GM12878 (cell line): Measurements from ENCODE around the gene CD200R1. TPM values are rescaled to one million over a fixed set of nuclear protein-coding genes. Genes with fewer than 3 reads are reported as not detected.

Experiments used
- ATAC-seq: fragments of 200-7000 bp; cut with Tn5 transposase; 3 replicates; pipeline ENCODE4 v1.9.1; 2020; ENCODE audit warnings: mild to moderate bottlenecking, moderate library complexity
- BruUV-seq: library from RNA; stranded (reverse); fragments of 400-500 nt; replicated peaks from 2 replicates; lab custom pipeline; 2021; lab: Mats Ljungman, UMichigan
- CTCF ChIA-PET: fragments of 300-600 bp; sonication (Branson Sonifier 250); formaldehyde crosslinking; extraction: SDS; loops from one replicate; lab custom pipeline; 2021; ENCODE audit warnings: inconsistent platforms; lab: Yijun Ruan, JAX
- POLR2A ChIA-PET: fragments of 350-600 bp; formaldehyde crosslinking; extraction: SDS; loops from one replicate; lab custom pipeline; 2021; ENCODE audit warnings: inconsistent platforms; lab: Charles Lee
- RAD21 ChIA-PET: fragments of 300-600 bp; sonication (Branson Sonifier 250); formaldehyde crosslinking; loops from one replicate; lab custom pipeline; 2023; ENCODE audit warnings: antibody characterized with exemption; ENCODE audit not compliant: unreplicated experiment; lab: Charles Lee
- SMC1A ChIA-PET: fragments of 300-600 bp; sonication (Branson Sonifier 250); formaldehyde crosslinking; loops from one replicate; lab custom pipeline; 2023; ENCODE audit not compliant: unreplicated experiment, uncharacterized antibody; lab: Charles Lee
- DNase-seq: peaks from one replicate; pipeline ENCODE4 v3.0.0-alpha.2; 2011; ENCODE audit warnings: low read depth, low spot score
- FAIRE-seq: peaks from 3 replicates; lab custom pipeline; 2011; peaks lifted over from hg19 to GRCh38; lab: Jason Lieb, UNC
- H2AFZ ChIP-seq: 2 replicates; pipeline ENCODE4 v1.6.0; 2011; ENCODE audit warnings: low read depth, low read length, control low read depth; ENCODE audit not compliant: control insufficient read depth
- H3K27ac ChIP-seq: 2 replicates; pipeline ENCODE4 v1.5.1; 2011; ENCODE audit warnings: control low read depth; ENCODE audit not compliant: control insufficient read depth, insufficient read depth
- H3K27me3 ChIP-seq, 2 experiments: replicated peaks in 1 of 2; 2 replicates each; pipeline versions ENCODE4 v1.6.0 to v1.6.1; 2011; ENCODE audit warnings: low read length in 1 of 2; ENCODE audit not compliant: control insufficient read depth in 2 of 2, insufficient read depth in 2 of 2
- H3K36me3 ChIP-seq, 2 experiments: 2 replicates each; pipeline ENCODE4 v1.5.1; 2011; ENCODE audit warnings: low read length in 1 of 2; ENCODE audit not compliant: control insufficient read depth in 2 of 2, insufficient read depth in 2 of 2
- H3K4me1 ChIP-seq: 2 replicates; pipeline ENCODE4 v1.6.1; 2011; ENCODE audit warnings: mild to moderate bottlenecking, low read length, moderate library complexity, mixed read lengths; ENCODE audit not compliant: control insufficient read depth, insufficient read depth
- H3K4me2 ChIP-seq: 2 replicates; pipeline ENCODE4 v1.6.0; 2011; ENCODE audit warnings: control low read depth; ENCODE audit not compliant: control insufficient read depth, insufficient read depth
- H3K4me3 ChIP-seq: fragments of 200-600 bp; sonication (generic); 2 replicates; pipeline ENCODE4 v1.5.1; 2016
- H3K79me2 ChIP-seq: 2 replicates; pipeline ENCODE4 v1.6.0; 2011; ENCODE audit warnings: low read length; ENCODE audit not compliant: control insufficient read depth, insufficient read depth
- H3K9ac ChIP-seq: 2 replicates; pipeline ENCODE4 v1.8.0; 2011; ENCODE audit warnings: low read length, control low read depth, mixed read lengths; ENCODE audit not compliant: control insufficient read depth, insufficient read depth
- H3K9me3 ChIP-seq: replicated peaks from 3 replicates; pipeline ENCODE4 v1.5.1; 2011; ENCODE audit warnings: mild to moderate bottlenecking, low read length; ENCODE audit not compliant: control insufficient read depth, insufficient read depth
- H4K20me1 ChIP-seq: 2 replicates; pipeline ENCODE4 v1.6.0; 2011; ENCODE audit not compliant: control insufficient read depth, insufficient read depth
- BRCA1 ChIP-seq: IDR thresholded peaks from 2 replicates; pipeline ENCODE4 v1.6.1; 2011; ENCODE audit warnings: low read depth, low read length, improper control_type of control experiment
- CREB1 ChIP-seq: IDR thresholded peaks from 2 replicates; pipeline ENCODE4 v1.6.1; 2012; ENCODE audit warnings: low read depth, mild to moderate bottlenecking, inconsistent platforms
- ESRRA ChIP-seq: IDR thresholded peaks from 2 replicates; pipeline ENCODE4 v1.6.1; 2012; ENCODE audit warnings: mild to moderate bottlenecking, low read length, improper control_type of control experiment
- EZH2 ChIP-seq: IDR thresholded peaks from 2 replicates; pipeline ENCODE4 v1.6.1; 2012; ENCODE audit warnings: low read depth, mild to moderate bottlenecking, control low read depth, inconsistent platforms, low read length, borderline replicate concordance; ENCODE audit not compliant: control insufficient read depth
- IRF5 ChIP-seq: fragments of 450-650 bp; IDR thresholded peaks from 2 replicates; pipeline ENCODE4 v1.6.1; 2017; ENCODE audit warnings: borderline replicate concordance
- NR2C1 ChIP-seq: fragments of 450-650 bp; IDR thresholded peaks from 2 replicates; pipeline ENCODE4 v1.6.1; 2017; ENCODE audit warnings: antibody characterized with exemption, mild to moderate bottlenecking, moderate library complexity
- NRF1 ChIP-seq: conservative IDR thresholded peaks from 2 replicates; pipeline ENCODE4 v1.6.1; 2011; ENCODE audit warnings: mild to moderate bottlenecking, low read depth, low read length, improper control_type of control experiment
- PML ChIP-seq: IDR thresholded peaks from 2 replicates; pipeline ENCODE4 v1.6.1; 2012; ENCODE audit warnings: low read length, inconsistent platforms
- POLR2AphosphoS5 ChIP-seq: IDR thresholded peaks from 2 replicates; pipeline ENCODE4 v1.6.1; 2011; ENCODE audit warnings: mild to moderate bottlenecking, low read length, inconsistent platforms
- RELA ChIP-seq: fragments of 450-650 bp; IDR thresholded peaks from 2 replicates; pipeline ENCODE4 v1.8.0; 2014; ENCODE audit warnings: borderline replicate concordance; ENCODE audit not compliant: partially characterized antibody
- SUPT20H ChIP-seq: IDR thresholded peaks from 2 replicates; pipeline ENCODE4 v1.6.1; 2011; ENCODE audit warnings: low read depth, mild to moderate bottlenecking, low read length, moderate library complexity, borderline replicate concordance; ENCODE audit not compliant: control insufficient read depth
- TAF1 ChIP-seq: IDR thresholded peaks from 2 replicates; pipeline ENCODE4 v1.6.1; 2011; ENCODE audit warnings: mild to moderate bottlenecking, low read depth, low read length, borderline replicate concordance
- TCF7 ChIP-seq: IDR thresholded peaks from 2 replicates; pipeline ENCODE4 v1.6.1; 2014; ENCODE audit warnings: antibody characterized with exemption, borderline replicate concordance
- YBX1 ChIP-seq: fragments of 450-650 bp; IDR thresholded peaks from 2 replicates; pipeline ENCODE4 v1.6.1; 2016; ENCODE audit warnings: antibody characterized with exemption
- ZNF207 ChIP-seq: fragments of 450-650 bp; IDR thresholded peaks from 2 replicates; pipeline ENCODE4 v1.6.1; 2014; ENCODE audit warnings: antibody characterized with exemption, mild to moderate bottlenecking, borderline replicate concordance
- ZNF24 ChIP-seq: fragments of 450-650 bp; IDR thresholded peaks from 2 replicates; pipeline ENCODE4 v1.6.1; 2017; ENCODE audit warnings: antibody characterized with exemption, mild to moderate bottlenecking
- ZNF274 ChIP-seq: IDR thresholded peaks from one replicate; pipeline ENCODE4 v1.8.0; 2011; ENCODE audit not compliant: insufficient read length, insufficient read depth
- ZNF384 ChIP-seq: IDR thresholded peaks from 2 replicates; pipeline ENCODE4 v1.6.1; 2012; ENCODE audit warnings: low read depth, mild to moderate bottlenecking, low read length, improper control_type of control experiment, borderline replicate concordance
- ZZZ3 ChIP-seq: IDR thresholded peaks from 2 replicates; pipeline ENCODE4 v1.6.1; 2011; ENCODE audit warnings: low read depth; ENCODE audit not compliant: control insufficient read depth, insufficient read length
- WGBS: methylation state at CpG from one replicate; pipeline ENCODE4 v1.1.6; 2016; ENCODE audit warnings: low lambda C conversion rate; ENCODE audit not compliant: insufficient replicate concordance, insufficient coverage; ENCODE audit errors: missing lambda C conversion rate; 5-methylcytosine and 5-hydroxymethylcytosine counted together
- in situ Hi-C: fragments of 300-500 bp; cut with MboI; formaldehyde crosslinking; loops from 9 replicates; pipeline ENCODE4 v1.14.3; 2018; ENCODE audit warnings: mixed read lengths
- intact Hi-C: fragments of 100-400 bp; cut with micrococcal nuclease; formaldehyde crosslinking; loops from one replicate; pipeline ENCODE4 v1.14.2; 2022; ENCODE audit not compliant: unreplicated experiment
- polyA plus RNA-seq, 11 experiments: library from polyadenylated mRNA; depleted of rRNA in 4 of 11; unstranded in 6 of 11; stranded (reverse) in 5 of 11; fragments of >200 nt; fragmentation: Nextera tagmentation in 4 of 11; fragmentation: Illumina TruSeq in 1 of 11; extraction: Ambion mirVana in 4 of 11; extraction: Trizol in 1 of 11; gene quantifications; 1 replicate in 1 of 11; 2 replicates in 10 of 11; pipeline versions ENCODE4 v1.2.1 to v1.2.3, GENCODE V29; 2011 to 2016; ENCODE audit warnings: inconsistent platforms in 2 of 11, missing spikeins in 2 of 11, low read depth in 1 of 11
- total RNA-seq, 4 experiments: library from RNA; depleted of rRNA in 3 of 4; stranded (reverse); fragments of >200 nt in 3 of 4; fragmentation: Illumina TruSeq in 1 of 4; extraction: Trizol in 1 of 4; gene quantifications; 2 replicates each; pipeline versions ENCODE4 v1.2.1 to v1.2.3, GENCODE V29; 2013 to 2021
- TF ChIP-seq, protein P1 (sequence below): fragments of 450-650 bp; IDR thresholded peaks from 2 replicates; pipeline ENCODE4 v1.6.1; 2018; ENCODE audit warnings: mild to moderate bottlenecking, low read depth, moderate library complexity; ENCODE audit not compliant: partially characterized antibody

CD200R1 gene
- total and polyA plus RNA-seq, 10 of the 15 experiments (the other 5 are each of a cell fraction or from before 2014, with no cell fraction given): 0.15 to 1.1 (median 0.88) TPM

DNA sequence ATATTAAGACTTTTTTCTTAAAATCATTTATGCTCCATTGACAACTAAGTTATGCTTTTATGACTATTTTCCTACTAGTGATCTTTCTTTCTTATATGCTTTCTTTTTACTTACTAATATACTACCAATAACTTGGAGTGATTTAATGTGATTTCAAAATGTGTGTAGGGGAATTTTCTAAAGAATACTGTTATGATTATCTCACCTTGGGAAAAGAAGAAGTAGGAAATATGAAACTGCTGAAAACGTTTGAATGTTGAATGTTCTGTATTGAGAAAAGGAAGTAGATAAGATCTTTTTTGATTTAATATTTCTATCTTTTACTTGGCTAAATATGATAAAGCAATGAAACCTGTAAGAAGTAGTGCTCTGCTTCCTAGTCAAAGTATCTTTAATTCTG, 7.8 kb upstream of the CD200R1 start (continued):
- no peak for TF ChIP-seq NRF1
- no peak for TF ChIP-seq ZNF274
- TF ChIP-seq PML: no peak
- TF ChIP-seq TCF7: no peak
- TF ChIP-seq CREB1: no peak
- TF ChIP-seq EZH2: no peak
- no peak for TF ChIP-seq IRF5

DNA sequence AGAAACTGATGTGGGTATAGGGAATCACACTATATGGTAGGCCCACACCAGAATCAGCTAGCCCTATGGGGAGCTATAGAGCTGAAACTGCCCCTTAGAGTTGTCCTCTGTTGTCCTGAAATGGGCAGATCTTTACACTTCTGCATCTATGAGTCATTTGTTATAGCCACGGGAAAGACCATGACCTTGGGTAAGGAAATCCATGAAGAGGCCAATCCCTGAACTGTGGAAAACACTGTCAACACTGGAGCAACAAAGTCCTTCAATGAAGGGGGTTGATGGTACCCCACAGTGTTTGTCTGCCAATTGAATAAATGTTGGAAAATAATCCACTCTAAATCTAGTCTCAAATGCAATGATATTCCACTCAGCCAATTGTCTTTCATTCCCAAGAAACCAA, 5.2 kb upstream of the CD200R1 start:
- 0% methylated on average over 1 of the region's 1 CpG for WGBS

More for the DNA sequence above, 5.2 kb upstream of the CD200R1 start:
- BruUV-seq: no TSS peak
- no peaks in the 10 kb centered on the region for H3K27me3 ChIP-seq
- no peaks in the 10 kb centered on the region for H3K9me3 ChIP-seq
- no peak overlapping the region for H3K27ac ChIP-seq
- no peak for ATAC-seq
- CTCF ChIA-PET: interaction anchor here (0.6 to 5.6 kb wide), 26 partner anchors 11 to 843 kb away, joined by 3 to 165 read pairs (median 5); partner anchors contain the start of genes GTPBP8 and SLC9C1
- in situ Hi-C loops: no loop called here
- DNase-seq: no peak
- SMC1A ChIA-PET: interaction anchor here (0.6 to 7.8 kb wide), 21 partner anchors 10 to 840 kb away, joined by 3 to 174 read pairs (median 5); partner anchors contain the start of genes GTPBP8 and SLC9C1
- H4K20me1 ChIP-seq: no peaks in the 10 kb centered on the region
- H3K9ac ChIP-seq: no peak overlapping the region
- FAIRE-seq: no peak
- H2AFZ ChIP-seq: no peak overlapping the region
- no peak for TF ChIP-seq ESRRA
- TF ChIP-seq TCF7: no peak
- no peak for TF ChIP-seq NR2C1
- TF ChIP-seq SUPT20H: no peak
- no peak for TF ChIP-seq TAF1
- TF ChIP-seq ZZZ3: no peak
- no peak for TF ChIP-seq ZNF384
- TF ChIP-seq YBX1: no peak
- TF ChIP-seq ZNF24: no peak
- TF ChIP-seq BRCA1: no peak
- TF ChIP-seq RELA: no peak
- TF ChIP-seq, protein P1, sequence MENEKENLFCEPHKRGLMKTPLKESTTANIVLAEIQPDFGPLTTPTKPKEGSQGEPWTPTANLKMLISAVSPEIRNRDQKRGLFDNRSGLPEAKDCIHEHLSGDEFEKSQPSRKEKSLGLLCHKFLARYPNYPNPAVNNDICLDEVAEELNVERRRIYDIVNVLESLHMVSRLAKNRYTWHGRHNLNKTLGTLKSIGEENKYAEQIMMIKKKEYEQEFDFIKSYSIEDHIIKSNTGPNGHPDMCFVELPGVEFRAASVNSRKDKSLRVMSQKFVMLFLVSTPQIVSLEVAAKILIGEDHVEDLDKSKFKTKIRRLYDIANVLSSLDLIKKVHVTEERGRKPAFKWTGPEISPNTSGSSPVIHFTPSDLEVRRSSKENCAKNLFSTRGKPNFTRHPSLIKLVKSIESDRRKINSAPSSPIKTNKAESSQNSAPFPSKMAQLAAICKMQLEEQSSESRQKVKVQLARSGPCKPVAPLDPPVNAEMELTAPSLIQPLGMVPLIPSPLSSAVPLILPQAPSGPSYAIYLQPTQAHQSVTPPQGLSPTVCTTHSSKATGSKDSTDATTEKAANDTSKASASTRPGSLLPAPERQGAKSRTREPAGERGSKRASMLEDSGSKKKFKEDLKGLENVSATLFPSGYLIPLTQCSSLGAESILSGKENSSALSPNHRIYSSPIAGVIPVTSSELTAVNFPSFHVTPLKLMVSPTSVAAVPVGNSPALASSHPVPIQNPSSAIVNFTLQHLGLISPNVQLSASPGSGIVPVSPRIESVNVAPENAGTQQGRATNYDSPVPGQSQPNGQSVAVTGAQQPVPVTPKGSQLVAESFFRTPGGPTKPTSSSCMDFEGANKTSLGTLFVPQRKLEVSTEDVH: no peak
- no peak for TF ChIP-seq POLR2AphosphoS5
- TF ChIP-seq ZNF207: no peak
- POLR2A ChIA-PET: no interaction called here
- RAD21 ChIA-PET: interaction anchor here (0.9 to 6.7 kb wide), 11 partner anchors 8 to 869 kb away, joined by 3 to 99 read pairs (median 5); partner anchors contain the start of gene SLC9C1
- intact Hi-C loops: no loop called here
- H3K79me2 ChIP-seq: no peaks in the 10 kb centered on the region
- H3K4me1 ChIP-seq: peaks cover 21% of the 10 kb centered on the region
- H3K4me3 ChIP-seq: no peak overlapping the region
- H3K4me2 ChIP-seq: no peak overlapping the region
- no peaks in the 10 kb centered on the region for H3K36me3 ChIP-seq
